ENCODE measurements around the gene TNFAIP8.

DNA sequence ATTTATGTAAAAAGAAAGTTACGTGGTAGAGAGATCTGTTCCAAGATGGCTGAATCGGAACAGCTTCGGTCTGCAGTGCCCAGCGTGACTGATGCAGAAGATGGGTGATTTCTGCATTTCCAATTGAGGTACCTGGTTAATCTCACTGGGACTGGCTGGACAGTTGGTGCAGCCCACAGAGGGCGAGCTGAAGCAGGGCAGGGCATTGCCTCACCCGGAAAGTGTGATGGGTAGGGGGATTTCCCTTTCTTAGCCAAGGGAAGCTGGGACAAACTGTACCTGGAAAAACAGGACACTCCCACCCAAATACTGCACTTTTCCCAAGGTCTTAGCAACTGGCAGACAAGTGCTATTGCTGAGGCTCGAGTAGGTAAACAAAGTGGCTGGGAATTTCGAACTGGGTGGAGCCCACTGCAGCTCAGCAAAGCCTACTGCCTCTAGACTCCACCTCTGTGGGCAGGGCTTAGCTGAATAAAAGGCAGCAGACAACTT, 83.4 kb downstream of the TNFAIP8 start:
- TF ChIP-seq, protein P1, sequence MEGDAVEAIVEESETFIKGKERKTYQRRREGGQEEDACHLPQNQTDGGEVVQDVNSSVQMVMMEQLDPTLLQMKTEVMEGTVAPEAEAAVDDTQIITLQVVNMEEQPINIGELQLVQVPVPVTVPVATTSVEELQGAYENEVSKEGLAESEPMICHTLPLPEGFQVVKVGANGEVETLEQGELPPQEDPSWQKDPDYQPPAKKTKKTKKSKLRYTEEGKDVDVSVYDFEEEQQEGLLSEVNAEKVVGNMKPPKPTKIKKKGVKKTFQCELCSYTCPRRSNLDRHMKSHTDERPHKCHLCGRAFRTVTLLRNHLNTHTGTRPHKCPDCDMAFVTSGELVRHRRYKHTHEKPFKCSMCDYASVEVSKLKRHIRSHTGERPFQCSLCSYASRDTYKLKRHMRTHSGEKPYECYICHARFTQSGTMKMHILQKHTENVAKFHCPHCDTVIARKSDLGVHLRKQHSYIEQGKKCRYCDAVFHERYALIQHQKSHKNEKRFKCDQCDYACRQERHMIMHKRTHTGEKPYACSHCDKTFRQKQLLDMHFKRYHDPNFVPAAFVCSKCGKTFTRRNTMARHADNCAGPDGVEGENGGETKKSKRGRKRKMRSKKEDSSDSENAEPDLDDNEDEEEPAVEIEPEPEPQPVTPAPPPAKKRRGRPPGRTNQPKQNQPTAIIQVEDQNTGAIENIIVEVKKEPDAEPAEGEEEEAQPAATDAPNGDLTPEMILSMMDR (IDR thresholded peaks at IDR 0.05): no peak
- TF ChIP-seq POLR2A (IDR thresholded peaks at IDR 0.05): no peak

Data from heart left ventricle (tissue), 13 donors.